ENCODE results near the gene PRPF31. TPM values are rescaled to one million over a fixed set of nuclear protein-coding genes. Genes with fewer than 3 reads are reported as not detected.

Gene PRPF31
- total and polyA plus RNA-seq, 9 donors, result 30.0 to 62.2 (median 51.1) TPM

GRCh38 chr19:54125713-54126112 is 10.2 kb downstream of the PRPF31 start:
- WGBS, 3 donors, result 83 to 89% (median 86%) methylated on average over 9 of the region's 9 CpGs

DNA sequence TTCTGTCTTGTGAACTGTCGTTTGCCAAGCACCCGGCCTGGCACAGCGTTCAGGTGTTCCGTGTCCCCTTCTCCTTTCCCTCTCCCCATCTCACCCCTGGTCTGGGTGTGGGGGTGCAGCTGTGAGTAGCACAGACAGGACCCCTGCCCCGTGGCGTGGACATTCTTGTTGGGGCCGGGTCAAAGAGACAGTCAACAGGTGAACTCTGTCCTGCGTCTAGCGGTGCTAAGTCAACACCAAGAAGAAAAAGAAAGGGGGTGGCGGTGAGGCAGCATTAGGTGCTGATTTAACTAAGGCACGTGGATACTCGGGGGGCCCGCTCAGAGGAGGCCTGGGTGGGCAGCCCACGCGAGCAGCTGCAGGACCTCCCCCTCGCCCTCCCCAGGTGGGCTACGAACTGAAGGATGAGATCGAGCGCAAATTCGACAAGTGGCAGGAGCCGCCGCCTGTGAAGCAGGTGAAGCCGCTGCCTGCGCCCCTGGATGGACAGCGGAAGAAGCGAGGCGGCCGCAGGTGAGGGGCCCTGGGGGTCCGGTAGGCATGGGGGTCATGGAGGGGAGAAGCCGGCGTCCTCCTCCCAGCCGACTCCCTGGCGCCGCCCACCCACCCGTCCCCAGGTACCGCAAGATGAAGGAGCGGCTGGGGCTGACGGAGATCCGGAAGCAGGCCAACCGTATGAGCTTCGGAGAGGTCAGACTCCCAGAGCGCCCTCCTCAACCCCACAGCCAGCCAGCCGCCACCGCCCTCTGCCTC is 12.3 kb downstream of the PRPF31 start:
- TF ChIP-seq, protein P1, sequence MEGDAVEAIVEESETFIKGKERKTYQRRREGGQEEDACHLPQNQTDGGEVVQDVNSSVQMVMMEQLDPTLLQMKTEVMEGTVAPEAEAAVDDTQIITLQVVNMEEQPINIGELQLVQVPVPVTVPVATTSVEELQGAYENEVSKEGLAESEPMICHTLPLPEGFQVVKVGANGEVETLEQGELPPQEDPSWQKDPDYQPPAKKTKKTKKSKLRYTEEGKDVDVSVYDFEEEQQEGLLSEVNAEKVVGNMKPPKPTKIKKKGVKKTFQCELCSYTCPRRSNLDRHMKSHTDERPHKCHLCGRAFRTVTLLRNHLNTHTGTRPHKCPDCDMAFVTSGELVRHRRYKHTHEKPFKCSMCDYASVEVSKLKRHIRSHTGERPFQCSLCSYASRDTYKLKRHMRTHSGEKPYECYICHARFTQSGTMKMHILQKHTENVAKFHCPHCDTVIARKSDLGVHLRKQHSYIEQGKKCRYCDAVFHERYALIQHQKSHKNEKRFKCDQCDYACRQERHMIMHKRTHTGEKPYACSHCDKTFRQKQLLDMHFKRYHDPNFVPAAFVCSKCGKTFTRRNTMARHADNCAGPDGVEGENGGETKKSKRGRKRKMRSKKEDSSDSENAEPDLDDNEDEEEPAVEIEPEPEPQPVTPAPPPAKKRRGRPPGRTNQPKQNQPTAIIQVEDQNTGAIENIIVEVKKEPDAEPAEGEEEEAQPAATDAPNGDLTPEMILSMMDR (IDR thresholded peaks at IDR 0.05), result no peak
- no peak for TF ChIP-seq POLR2A (IDR thresholded peaks at IDR 0.05)
- no peak for TF ChIP-seq EP300 (IDR thresholded peaks at IDR 0.05)
- Histone ChIP-seq H3K27me3 (no peaks in the 10 kb centered on the region), H3K4me1 (ENCODE audit: insufficient read depth) (no peaks in the 10 kb centered on the region), H3K9me3 (no peaks in the 10 kb centered on the region), H3K4me3 (no peak overlapping the region), H3K36me3 (no peaks in the 10 kb centered on the region), H3K27ac (no peak overlapping the region)
- no peak for DNase-seq
- WGBS, 3 donors, result 87 to 94% (median 89%) methylated on average over 44 of the region's 44 CpGs
- intact Hi-C loops (cut with DNase I), result no loop called here

More at GRCh38 chr19:54125713-54126112, 10.2 kb downstream of the PRPF31 start:
- Histone ChIP-seq H3K27me3 (no peaks in the 10 kb centered on the region), H3K9me3 (no peaks in the 10 kb centered on the region), H3K4me1 (ENCODE audit: insufficient read depth) (no peaks in the 10 kb centered on the region), H3K27ac (no peak overlapping the region), H3K4me3 (no peak overlapping the region), H3K36me3 (no peaks in the 10 kb centered on the region)
- TF ChIP-seq EP300 (IDR thresholded peaks at IDR 0.05) (no peak), POLR2A (IDR thresholded peaks at IDR 0.05) (no peak)
- TF ChIP-seq, protein P1 (IDR thresholded peaks at IDR 0.05), result no peak
- intact Hi-C loops (cut with DNase I), result no loop called here
- DNase-seq, result no peak

- H3K9me3 ChIP-seq, result no peaks in the 10 kb centered on the region
- H3K4me3 ChIP-seq, result no peak overlapping the region
- no peaks in the 10 kb centered on the region for H3K36me3 ChIP-seq
- H3K27me3 ChIP-seq, result no peaks in the 10 kb centered on the region
- 86 to 88% (median 88%) methylated on average over 20 of the region's 20 CpGs for WGBS, 3 donors
- H3K4me1 ChIP-seq (ENCODE audit: insufficient read depth), result no peaks in the 10 kb centered on the region
- no peak for TF ChIP-seq EP300 (IDR thresholded peaks at IDR 0.05)
- no peak for TF ChIP-seq POLR2A (IDR thresholded peaks at IDR 0.05)
- TF ChIP-seq, protein P1 (IDR thresholded peaks at IDR 0.05), result no peak
- DNase-seq, result no peak
- no peak overlapping the region for H3K27ac ChIP-seq
- intact Hi-C loops (cut with DNase I), result no loop called here
Measured at GRCh38 chr19:54128441-54128725, 12.8 kb downstream of the PRPF31 start.

- no peak for TF ChIP-seq POLR2A (IDR thresholded peaks at IDR 0.05)
- TF ChIP-seq, protein P1 (IDR thresholded peaks at IDR 0.05), result no peak
- TF ChIP-seq EP300 (IDR thresholded peaks at IDR 0.05), result no peak
- 93 to 95% (median 93%) methylated on average over 40 to 41 of the region's 41 CpGs for WGBS, 3 donors
- Histone ChIP-seq H3K27me3 (no peaks in the 10 kb centered on the region), H3K4me3 (no peak overlapping the region), H3K4me1 (ENCODE audit: insufficient read depth) (no peaks in the 10 kb centered on the region), H3K27ac (no peak overlapping the region), H3K9me3 (no peaks in the 10 kb centered on the region), H3K36me3 (no peaks in the 10 kb centered on the region)
- intact Hi-C loops (cut with DNase I), result no loop called here
- no peak for DNase-seq
Measured at GRCh38 chr19:54128796-54129616, 13.5 kb downstream of the PRPF31 start.
